ENCODE results near the gene SERPIND1.

- TF ChIP-seq, protein P1, sequence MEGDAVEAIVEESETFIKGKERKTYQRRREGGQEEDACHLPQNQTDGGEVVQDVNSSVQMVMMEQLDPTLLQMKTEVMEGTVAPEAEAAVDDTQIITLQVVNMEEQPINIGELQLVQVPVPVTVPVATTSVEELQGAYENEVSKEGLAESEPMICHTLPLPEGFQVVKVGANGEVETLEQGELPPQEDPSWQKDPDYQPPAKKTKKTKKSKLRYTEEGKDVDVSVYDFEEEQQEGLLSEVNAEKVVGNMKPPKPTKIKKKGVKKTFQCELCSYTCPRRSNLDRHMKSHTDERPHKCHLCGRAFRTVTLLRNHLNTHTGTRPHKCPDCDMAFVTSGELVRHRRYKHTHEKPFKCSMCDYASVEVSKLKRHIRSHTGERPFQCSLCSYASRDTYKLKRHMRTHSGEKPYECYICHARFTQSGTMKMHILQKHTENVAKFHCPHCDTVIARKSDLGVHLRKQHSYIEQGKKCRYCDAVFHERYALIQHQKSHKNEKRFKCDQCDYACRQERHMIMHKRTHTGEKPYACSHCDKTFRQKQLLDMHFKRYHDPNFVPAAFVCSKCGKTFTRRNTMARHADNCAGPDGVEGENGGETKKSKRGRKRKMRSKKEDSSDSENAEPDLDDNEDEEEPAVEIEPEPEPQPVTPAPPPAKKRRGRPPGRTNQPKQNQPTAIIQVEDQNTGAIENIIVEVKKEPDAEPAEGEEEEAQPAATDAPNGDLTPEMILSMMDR (IDR thresholded peaks at IDR 0.05) = no peak
- TF ChIP-seq POLR2A (IDR thresholded peaks at IDR 0.05) = no peak
Measured at GRCh38 chr22:20728523-20729190, 45.3 kb upstream of the SERPIND1 start.

Measured in esophagus squamous epithelium (tissue), 4 donors.